PC-3 (cell line): ENCODE results near the gene KIF17. TPM values are rescaled to one million over a fixed set of nuclear protein-coding genes. Genes with fewer than 3 reads are reported as not detected.

Experiments used
- ATAC-seq: fragments of 200-7000 bp; cut with Tn5 transposase; 2 replicates; pipeline ENCODE4 v1.9.1; 2020; ENCODE audit warnings: mild to moderate bottlenecking, moderate library complexity
- BruUV-seq: library from RNA; stranded (reverse); fragments of 400-500 nt; replicated peaks from 2 replicates; lab custom pipeline; 2021; lab: Mats Ljungman, UMichigan
- CTCF ChIA-PET: fragments of 300-600 bp; sonication (Branson Sonifier 250); formaldehyde crosslinking; loops from one replicate; lab custom pipeline; 2022; ENCODE audit warnings: antibody characterized with exemption; lab: Charles Lee
- POLR2A ChIA-PET: fragments of 300-600 bp; sonication (Branson Sonifier 250); formaldehyde crosslinking; loops from one replicate; lab custom pipeline; 2022; ENCODE audit warnings: antibody characterized with exemption; ENCODE audit not compliant: unreplicated experiment; lab: Charles Lee
- DNase-seq: peaks from one replicate; pipeline ENCODE4 v3.0.0-alpha.2; 2015
- H2AFZ ChIP-seq: fragments of 300-600 bp; sonication (generic); 2 replicates; pipeline ENCODE4 v1.6.0; 2016; ENCODE audit warnings: antibody characterized with exemption, low read length
- H3F3A ChIP-seq: fragments of 300-600 bp; sonication (generic); one replicate; pipeline ENCODE4 v1.6.0; 2017; ENCODE audit warnings: antibody characterized with exemption, low read length, control low read depth, mild to moderate bottlenecking; ENCODE audit not compliant: unreplicated experiment
- H3K27ac ChIP-seq: fragments of 300-600 bp; sonication (generic); 2 replicates; pipeline ENCODE4 v1.5.1; 2016; ENCODE audit warnings: mild to moderate bottlenecking, low read length
- H3K27me3 ChIP-seq: fragments of 300-600 bp; sonication (generic); 2 replicates; pipeline ENCODE4 v1.6.1; 2016; ENCODE audit warnings: low read length, mixed read lengths
- H3K36me3 ChIP-seq: fragments of 300-600 bp; sonication (generic); 2 replicates; pipeline ENCODE4 v1.6.1; 2016; ENCODE audit warnings: low read depth, mixed run types, low read length, mixed read lengths
- H3K4me1 ChIP-seq: fragments of 300-600 bp; sonication (generic); 2 replicates; pipeline ENCODE4 v1.5.1; 2016; ENCODE audit warnings: low read length; ENCODE audit not compliant: insufficient read depth
- H3K4me2 ChIP-seq: fragments of 300-600 bp; sonication (generic); 2 replicates; pipeline ENCODE4 v1.6.0; 2016; ENCODE audit warnings: low read length
- H3K4me3 ChIP-seq: fragments of 300-600 bp; sonication (generic); 2 replicates; pipeline ENCODE4 v1.5.1; 2016; ENCODE audit warnings: mild to moderate bottlenecking, low read length, mixed read lengths
- H3K79me2 ChIP-seq: fragments of 300-600 bp; sonication (generic); 2 replicates; pipeline ENCODE4 v1.6.1; 2017; ENCODE audit warnings: low read length, mixed read lengths
- H3K9ac ChIP-seq: fragments of 300-600 bp; sonication (generic); 2 replicates; pipeline ENCODE4 v1.6.0; 2016; ENCODE audit warnings: mild to moderate bottlenecking, low read length
- H3K9me2 ChIP-seq: fragments of 300-600 bp; sonication (generic); replicated peaks from 2 replicates; pipeline ENCODE4 v1.6.1; 2016; ENCODE audit warnings: mixed run types, low read length, mixed read lengths
- H3K9me3 ChIP-seq: fragments of 300-600 bp; sonication (generic); 2 replicates; pipeline ENCODE4 v1.6.1; 2016; ENCODE audit warnings: low read length, mixed read lengths
- H4K20me1 ChIP-seq: fragments of 300-600 bp; sonication (generic); 2 replicates; pipeline ENCODE4 v1.6.1; 2016; ENCODE audit warnings: low read length, mixed read lengths
- CTCF ChIP-seq: fragments of 300-600 bp; sonication (generic); conservative IDR thresholded peaks from 2 replicates; pipeline ENCODE4 v1.5.1; 2017; ENCODE audit warnings: antibody characterized with exemption, low read depth, mild to moderate bottlenecking, low read length
- EZH2 ChIP-seq: fragments of 300-600 bp; sonication (generic); IDR thresholded peaks from one replicate; pipeline ENCODE4 v1.6.1; 2017; ENCODE audit warnings: antibody characterized with exemption, mild to moderate bottlenecking, low read length; ENCODE audit not compliant: unreplicated experiment
- EZH2phosphoT487 ChIP-seq: fragments of 300-600 bp; sonication (generic); IDR thresholded peaks from 2 replicates; pipeline ENCODE4 v1.6.1; 2018; ENCODE audit warnings: mild to moderate bottlenecking, antibody characterized with exemption, low read length, borderline replicate concordance
- intact Hi-C: fragments of 100-400 bp; cut with micrococcal nuclease; formaldehyde crosslinking; loops from 2 replicates; pipeline ENCODE4 v1.9.0; 2023
- total RNA-seq: library from RNA; depleted of rRNA; stranded (reverse); fragments of >200 nt; gene quantifications from 2 replicates; pipeline ENCODE4 v1.2.3, GENCODE V29; 2014

Gene KIF17
- total RNA-seq, 1 experiment from 2014 or later, result 0.33 TPM

- no peak overlapping the region for H3K4me3 ChIP-seq
- TF ChIP-seq EZH2, result no peak
- TF ChIP-seq CTCF, result no peak
- TF ChIP-seq EZH2phosphoT487, result no peak
- H3K4me2 ChIP-seq, result no peak overlapping the region
- H3K27me3 ChIP-seq, result no peaks in the 10 kb centered on the region
- no peaks in the 10 kb centered on the region for H3K9me2 ChIP-seq
- intact Hi-C loops, result no loop called here
- no peaks in the 10 kb centered on the region for H3K79me2 ChIP-seq
- peaks cover 4% of the 10 kb centered on the region for H3F3A ChIP-seq
- H2AFZ ChIP-seq, result no peak overlapping the region
- H3K9ac ChIP-seq, result no peak overlapping the region
- H3K36me3 ChIP-seq, result no peaks in the 10 kb centered on the region
- no peak overlapping the region for H3K27ac ChIP-seq
- peaks cover 24% of the 10 kb centered on the region for H3K4me1 ChIP-seq
- ATAC-seq (no peak), DNase-seq (no peak)
- no peaks in the 10 kb centered on the region for H3K9me3 ChIP-seq
- no peaks in the 10 kb centered on the region for H4K20me1 ChIP-seq
- POLR2A ChIA-PET, result no interaction called here
- CTCF ChIA-PET, result no interaction called here
- no TSS peak for BruUV-seq
Measured at GRCh38 chr1:20729990-20730689, 12.3 kb upstream of the KIF17 start.

DNA sequence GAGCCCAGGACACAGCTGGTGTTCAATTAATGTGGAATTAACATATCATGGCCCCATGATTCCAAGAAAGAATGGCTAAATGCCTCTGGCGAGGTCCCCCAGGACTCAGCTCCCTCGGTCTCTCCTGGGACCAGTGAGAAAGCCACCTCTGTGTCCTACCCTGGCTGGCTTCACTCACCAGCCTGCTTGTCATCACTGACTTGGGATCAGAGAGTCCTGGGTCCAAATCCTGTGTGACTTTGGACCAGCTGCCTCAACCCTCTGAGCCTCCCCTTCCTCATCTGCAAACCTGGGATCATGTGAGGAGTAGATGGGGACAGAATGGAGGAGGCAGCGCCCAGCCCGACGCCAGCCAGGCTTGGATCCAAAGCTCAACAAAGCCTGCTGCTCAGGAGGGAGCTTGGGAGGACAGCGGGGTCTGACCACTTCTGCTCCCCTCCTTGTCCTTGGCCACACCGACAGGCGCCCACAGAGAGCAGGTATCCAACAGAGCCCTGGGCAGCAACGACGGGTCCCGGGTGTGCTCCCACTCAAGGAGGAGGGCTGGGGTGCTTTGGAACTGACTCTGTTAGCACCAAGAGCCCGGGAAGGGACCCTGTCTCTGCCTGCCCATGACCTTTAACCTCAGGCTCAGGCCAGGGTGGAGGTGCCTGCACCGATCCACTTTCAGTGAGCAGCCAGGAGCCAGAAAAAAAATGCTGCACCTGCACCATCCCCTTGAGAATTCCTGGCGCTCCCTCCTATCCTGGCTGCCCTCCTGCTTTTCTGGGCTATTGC lies 11.5 kb upstream of the KIF17 start:
- Histone ChIP-seq H3K9me3 (no peaks in the 10 kb centered on the region), H3K4me1 (peaks cover 24% of the 10 kb centered on the region), H3K27ac (no peak overlapping the region), H3K79me2 (no peaks in the 10 kb centered on the region), H3K27me3 (no peaks in the 10 kb centered on the region), H2AFZ (no peak overlapping the region), H3K36me3 (no peaks in the 10 kb centered on the region), H3K4me3 (no peak overlapping the region), H3K4me2 (no peak overlapping the region), H4K20me1 (no peaks in the 10 kb centered on the region), H3K9ac (no peak overlapping the region), H3F3A (peaks cover 4% of the 10 kb centered on the region), H3K9me2 (no peaks in the 10 kb centered on the region)
- DNase-seq (no peak), ATAC-seq (no peak)
- POLR2A ChIA-PET, result no interaction called here
- no peak for TF ChIP-seq EZH2
- no peak for TF ChIP-seq CTCF
- no peak for TF ChIP-seq EZH2phosphoT487
- CTCF ChIA-PET, result no interaction called here
- BruUV-seq, result no TSS peak
- intact Hi-C loops, result no loop called here
